ENCODE measurements around the gene DNAJA3. TPM values are rescaled to one million over a fixed set of nuclear protein-coding genes. Genes with fewer than 3 reads are reported as not detected.

The DNAJA3 gene
- total and polyA plus RNA-seq, 2 of the 4 experiments (the other 2 are of a cell fraction): 38.0 to 40.2 TPM

DNA sequence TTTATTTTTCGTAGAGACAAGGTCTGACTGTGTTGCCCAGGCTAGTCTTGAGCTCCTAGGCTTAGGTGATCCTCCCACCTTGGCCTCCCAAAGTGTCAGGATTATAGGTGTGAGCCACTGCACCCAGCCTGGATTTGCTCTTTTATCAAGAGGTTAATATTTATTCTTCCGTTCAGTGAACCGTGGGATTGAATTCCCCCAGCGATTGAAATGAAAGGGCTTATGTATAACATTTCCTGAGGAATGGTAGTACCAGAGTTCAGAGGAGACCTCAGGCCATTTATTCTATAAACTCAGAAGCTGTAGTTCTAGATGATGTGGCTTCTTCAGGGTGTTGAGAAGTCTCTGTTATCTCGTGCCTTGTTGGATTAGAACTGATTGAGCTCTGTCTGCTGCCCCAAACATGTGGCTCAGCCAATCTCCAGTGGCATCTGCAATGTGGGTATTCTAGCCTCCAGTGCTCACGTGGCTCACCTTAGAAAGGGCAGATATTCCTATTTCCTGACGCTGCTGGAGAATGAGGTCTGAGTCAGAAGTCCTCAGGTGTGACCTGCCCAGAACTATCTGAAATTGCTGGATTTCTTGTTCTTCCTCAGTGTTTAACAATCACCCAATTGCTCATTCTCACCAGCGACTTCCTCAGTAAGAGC, 73.0 kb downstream of the DNAJA3 start:
- DNase-seq (no peak), ATAC-seq (ENCODE audit: low read depth) (no peak)
- Histone ChIP-seq H3K9ac (ENCODE audit: low read depth, low read length) (no peak overlapping the region), H2AK9ac (replicated peaks; ENCODE audit: low read depth, low read length, poor library complexity) (no peak overlapping the region), H4K5ac (ENCODE audit: low read depth, low read length) (no peak overlapping the region), H3K56ac (ENCODE audit: extremely low read depth, insufficient read depth, low read length) (no peak overlapping the region), H3K14ac (replicated peaks; ENCODE audit: low read depth, low read length) (no peak overlapping the region), H3K4me2 (ENCODE audit: low read depth, low read length) (no peak overlapping the region), H3K27ac (ENCODE audit: insufficient read depth, low read length) (no peak overlapping the region), H3K79me1 (ENCODE audit: low read depth in 1 of 2, low read length in 2 of 2) (peaks cover 34 to 89% of the 10 kb centered on the region in 2 experiments), H2BK15ac (ENCODE audit: low read depth, low read length) (peak overlapping the region; percentile 32; the same call in 1 of the 3 replicates), H3K23ac (ENCODE audit: low read depth, low read length) (no peak overlapping the region; the same call in 1 of the 2 replicates), H3K18ac (ENCODE audit: low read depth, low read length) (no peak overlapping the region), H4K91ac (ENCODE audit: insufficient read depth, low read depth, low read length) (peak overlapping the region; percentile 50), H3K4ac (ENCODE audit: low read depth, low read length) (peak overlapping the region; percentile 70), H2BK120ac (ENCODE audit: low read depth, low read length) (0 out of 2 replicates have a peak overlapping the region, but pooled peaks have one; percentile 44), H2BK5ac (ENCODE audit: low read depth, low read length, poor library complexity, severe bottlenecking) (no peak overlapping the region), H3K9me1 (ENCODE audit: insufficient read depth, low read length) (peaks cover 32% of the 10 kb centered on the region), H3K9me3 (ENCODE audit: control insufficient read depth, insufficient read depth, low read length) (no peaks in the 10 kb centered on the region), H3K4me1 (ENCODE audit: control insufficient read depth, insufficient read depth, low read length) (peaks cover 30% of the 10 kb centered on the region), H2AK5ac (ENCODE audit: low read depth, low read length) (peak overlapping the region; percentile 81), H3K27me3 (ENCODE audit: control insufficient read depth, insufficient read depth, low read length) (no peaks in the 10 kb centered on the region), H4K20me1 (ENCODE audit: insufficient read depth, low read length) (peaks cover 9% of the 10 kb centered on the region), H4K8ac (ENCODE audit: low read depth in 2 of 2, low read length in 2 of 2) (peak overlapping the region in 1 of 2 experiments; percentile 8; a peak in 1 of 4 replicates), H2BK20ac (ENCODE audit: low read depth, low read length) (no peak overlapping the region; the same call in 1 of the 2 replicates), H3K36me3 (ENCODE audit: control insufficient read depth, insufficient read depth, low read length) (no peaks in the 10 kb centered on the region; the same call in 1 of the 2 replicates), H2AFZ (replicated peaks; ENCODE audit: low read length, poor library complexity) (no peak overlapping the region), H3K4me3 (ENCODE audit: insufficient read depth, low read depth, low read length) (no peak overlapping the region)
- CTCF ChIA-PET: interaction anchor here (1.0 to 1.3 kb wide), 2 partner anchors 23 to 47 kb away, joined by 3 to 4 read pairs; no protein-coding TSS in a partner anchor
- no TSS peak for BruUV-seq (replicated peaks)
- in situ Hi-C loops (cut with MboI; ENCODE audit: low sequenced_read_pairs) (no loop called here), dilution Hi-C loops (cut with HindIII; ENCODE audit: low sequenced_read_pairs, unreplicated experiment) (no loop called here), intact Hi-C loops (cut with micrococcal nuclease) (no loop called here)
- 100% methylated on average over 2 of the region's 8 CpGs; no CpG with 5 or more reads in 1 of the 2 experiments for WGBS, 2 experiments (ENCODE audit: extremely low coverage in 2 of 2, insufficient read length in 1 of 2)
- POLR2A ChIA-PET (ENCODE audit: unreplicated experiment): no interaction called here
- TF ChIP-seq CEBPB (IDR thresholded peaks at IDR 0.05; ENCODE audit: low read depth, low read length) (no peak), SMC3 (IDR thresholded peaks at IDR 0.05; ENCODE audit: low read depth, low read length) (no peak), CHD1 (IDR thresholded peaks at IDR 0.05; ENCODE audit: low read depth, low read length) (no peak), CTCF (conservative IDR thresholded peaks at IDR 0.05; ENCODE audit: low read depth, low read length) (no peak), MXI1 (IDR thresholded peaks at IDR 0.05; ENCODE audit: borderline replicate concordance, low read depth, low read length) (no peak), BHLHE40 (IDR thresholded peaks at IDR 0.05; ENCODE audit: low read depth, low read length) (no peak), RFX5 (IDR thresholded peaks at IDR 0.05; ENCODE audit: low read depth, low read length) (no peak), MAFK (IDR thresholded peaks at IDR 0.05; ENCODE audit: low read depth, low read length) (no peak), NFE2L2 (IDR thresholded peaks at IDR 0.05; ENCODE audit: low read depth, low read length) (no peak), POLR2A (IDR thresholded peaks at IDR 0.05; ENCODE audit: low read depth, low read length) (no peak), FOS (IDR thresholded peaks at IDR 0.05; ENCODE audit: low read depth, low read length) (no peak), MAZ (IDR thresholded peaks at IDR 0.05; ENCODE audit: borderline replicate concordance, low read depth, low read length) (no peak), USF2 (IDR thresholded peaks at IDR 0.05; ENCODE audit: low read depth, low read length) (no peak), RCOR1 (IDR thresholded peaks at IDR 0.05; ENCODE audit: insufficient replicate concordance, low read length) (no peak)
- TF ChIP-seq, protein P1, sequence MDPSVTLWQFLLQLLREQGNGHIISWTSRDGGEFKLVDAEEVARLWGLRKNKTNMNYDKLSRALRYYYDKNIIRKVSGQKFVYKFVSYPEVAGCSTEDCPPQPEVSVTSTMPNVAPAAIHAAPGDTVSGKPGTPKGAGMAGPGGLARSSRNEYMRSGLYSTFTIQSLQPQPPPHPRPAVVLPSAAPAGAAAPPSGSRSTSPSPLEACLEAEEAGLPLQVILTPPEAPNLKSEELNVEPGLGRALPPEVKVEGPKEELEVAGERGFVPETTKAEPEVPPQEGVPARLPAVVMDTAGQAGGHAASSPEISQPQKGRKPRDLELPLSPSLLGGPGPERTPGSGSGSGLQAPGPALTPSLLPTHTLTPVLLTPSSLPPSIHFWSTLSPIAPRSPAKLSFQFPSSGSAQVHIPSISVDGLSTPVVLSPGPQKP (IDR thresholded peaks at IDR 0.05; ENCODE audit: borderline replicate concordance, low read depth, low read length): no peak
